ENCODE results near the gene LTBP2.

DNA sequence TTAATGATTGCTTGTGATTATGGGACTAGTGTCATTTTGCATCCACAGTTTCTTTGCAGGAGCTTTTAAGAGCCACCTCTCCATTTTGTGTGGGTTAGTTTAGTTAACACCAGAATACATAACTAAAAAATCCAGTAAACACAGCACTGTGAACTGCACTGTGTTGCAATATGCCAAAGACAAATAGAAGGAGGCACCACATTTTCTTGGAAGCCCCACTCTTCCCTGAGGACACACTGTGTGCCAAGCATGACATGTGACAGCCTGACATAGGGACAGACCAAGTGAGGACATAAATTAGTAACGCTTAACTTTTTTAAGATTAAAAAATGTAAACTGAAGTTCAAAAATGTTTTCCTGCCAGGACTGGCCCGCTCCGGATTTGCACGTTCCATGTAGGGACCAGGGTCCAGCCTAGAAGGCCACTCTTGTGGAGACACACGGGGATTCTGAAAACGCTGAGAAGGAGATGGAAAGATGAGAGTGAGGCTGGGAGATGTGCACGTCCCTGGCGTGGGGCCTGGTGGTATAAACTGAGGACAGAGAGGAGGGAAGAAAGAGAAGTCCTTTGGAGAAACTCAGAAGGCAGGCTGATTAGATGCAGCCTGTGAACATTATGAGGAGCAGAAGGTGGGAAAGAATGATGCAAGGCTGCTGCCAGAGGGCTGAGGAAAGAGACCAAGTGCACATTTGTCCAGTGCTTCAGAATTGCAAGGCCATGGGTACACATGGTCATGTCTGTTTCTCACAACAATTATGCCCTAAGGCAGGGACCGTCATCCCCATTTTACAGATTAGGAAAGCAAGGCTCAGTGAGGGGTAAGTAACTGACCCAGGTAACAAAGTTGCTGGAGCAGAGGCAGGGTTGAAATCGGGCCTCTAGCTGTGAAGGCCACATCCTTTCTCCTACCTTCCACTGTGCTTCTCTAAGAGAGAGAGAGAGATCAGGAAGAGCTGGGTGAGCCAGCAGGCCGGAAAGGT is 73.3 kb downstream of the LTBP2 start:
- TF ChIP-seq, protein P1, sequence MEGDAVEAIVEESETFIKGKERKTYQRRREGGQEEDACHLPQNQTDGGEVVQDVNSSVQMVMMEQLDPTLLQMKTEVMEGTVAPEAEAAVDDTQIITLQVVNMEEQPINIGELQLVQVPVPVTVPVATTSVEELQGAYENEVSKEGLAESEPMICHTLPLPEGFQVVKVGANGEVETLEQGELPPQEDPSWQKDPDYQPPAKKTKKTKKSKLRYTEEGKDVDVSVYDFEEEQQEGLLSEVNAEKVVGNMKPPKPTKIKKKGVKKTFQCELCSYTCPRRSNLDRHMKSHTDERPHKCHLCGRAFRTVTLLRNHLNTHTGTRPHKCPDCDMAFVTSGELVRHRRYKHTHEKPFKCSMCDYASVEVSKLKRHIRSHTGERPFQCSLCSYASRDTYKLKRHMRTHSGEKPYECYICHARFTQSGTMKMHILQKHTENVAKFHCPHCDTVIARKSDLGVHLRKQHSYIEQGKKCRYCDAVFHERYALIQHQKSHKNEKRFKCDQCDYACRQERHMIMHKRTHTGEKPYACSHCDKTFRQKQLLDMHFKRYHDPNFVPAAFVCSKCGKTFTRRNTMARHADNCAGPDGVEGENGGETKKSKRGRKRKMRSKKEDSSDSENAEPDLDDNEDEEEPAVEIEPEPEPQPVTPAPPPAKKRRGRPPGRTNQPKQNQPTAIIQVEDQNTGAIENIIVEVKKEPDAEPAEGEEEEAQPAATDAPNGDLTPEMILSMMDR (conservative IDR thresholded peaks at IDR 0.05; ENCODE audit: low read depth, low read length) = no peak
- no peak for TF ChIP-seq EZH2phosphoT487 (IDR thresholded peaks at IDR 0.05; ENCODE audit: borderline replicate concordance, low read length)
